Dermis microvascular lymphatic vessel endothelial cell (primary cell): Measurements from ENCODE around the gene DERL3. TPM values are rescaled to one million over a fixed set of nuclear protein-coding genes. Genes with fewer than 3 reads are reported as not detected.

Experiments
- DNase-seq, 2 donors: peaks; one replicate each; pipeline versions ENCODE4 v3.0.0 to v3.0.0-alpha.2; 2010; ENCODE audit warnings: low read depth in 2 of 2
- total RNA-seq: library from RNA; depleted of rRNA; stranded (reverse); fragments of >200 nt; gene quantifications from 2 replicates; pipeline ENCODE4 v1.2.1, GENCODE V29; 2014

The DERL3 gene
- total RNA-seq, 1 donor from 2014 or later: 1.2 TPM

DNA sequence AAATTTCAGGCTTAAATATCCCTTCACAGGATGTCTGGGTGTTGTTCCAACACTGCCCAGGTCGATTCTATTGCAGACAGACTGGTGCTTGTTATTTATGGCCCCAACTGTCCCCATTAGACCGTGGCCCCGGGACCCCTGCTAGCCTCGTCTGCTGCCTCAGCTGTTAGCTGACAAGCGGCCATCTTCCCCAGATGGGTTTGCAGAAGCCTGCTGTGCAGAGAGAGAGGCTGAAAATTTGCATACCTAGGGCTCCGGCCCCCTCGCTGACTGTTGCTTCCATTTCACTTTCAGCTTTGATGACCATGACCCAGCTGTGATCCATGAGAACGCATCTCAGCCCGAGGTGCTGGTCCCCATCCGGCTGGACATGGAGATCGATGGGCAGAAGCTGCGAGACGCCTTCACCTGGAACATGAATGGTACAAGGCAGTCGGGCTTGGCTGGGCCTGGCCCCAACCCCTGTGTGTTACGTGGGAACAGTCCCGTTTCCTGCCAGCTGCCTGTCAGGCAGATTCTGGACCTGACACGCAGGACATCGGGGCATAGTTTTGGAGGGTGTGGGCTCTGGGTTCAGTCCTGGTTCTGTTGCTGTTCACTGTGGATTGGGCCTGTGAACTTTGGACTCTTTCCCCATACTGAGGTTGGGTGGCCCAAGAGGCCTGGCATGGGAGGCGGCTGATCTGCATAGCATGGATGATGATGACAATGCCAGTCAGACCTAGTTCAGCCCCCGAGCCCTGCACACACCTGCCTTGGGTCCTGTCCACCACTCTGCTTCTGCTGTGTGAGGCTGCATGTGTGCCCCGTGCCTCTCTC, 35.6 kb downstream of the DERL3 start:
- DNase-seq: no peak

DNA sequence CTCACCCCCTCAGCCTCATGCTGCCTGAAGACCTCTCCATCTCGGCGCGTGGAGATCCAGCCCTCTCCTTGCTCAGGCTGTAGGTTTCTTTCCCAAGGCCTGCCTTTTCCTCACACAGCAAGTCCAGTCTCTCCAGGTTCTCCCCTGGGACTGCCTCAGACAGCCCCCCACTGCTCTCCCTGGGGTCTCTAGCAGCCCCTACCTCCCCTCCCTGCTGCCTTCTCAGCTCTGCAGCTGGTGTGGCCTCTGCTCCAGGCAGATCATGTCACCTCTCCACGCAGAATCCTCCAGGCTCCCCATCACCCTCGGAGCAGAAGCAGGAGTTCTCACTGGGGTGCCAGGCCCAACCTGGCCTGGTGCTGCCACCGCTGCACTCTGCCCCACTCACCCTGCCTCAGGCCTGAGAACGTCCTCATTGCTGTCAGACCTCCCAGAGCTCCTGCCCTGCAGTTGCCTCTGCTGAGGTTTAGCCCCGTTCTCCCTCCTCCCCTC, 36.9 kb downstream of the DERL3 start:
- no peak for DNase-seq

GRCh38 chr22:23801238-23801821, 37.5 kb downstream of the DERL3 start:
- DNase-seq: no peak

- DNase-seq: no peak
Measured at GRCh38 chr22:23800297-23801237, 38.2 kb downstream of the DERL3 start.

DNA sequence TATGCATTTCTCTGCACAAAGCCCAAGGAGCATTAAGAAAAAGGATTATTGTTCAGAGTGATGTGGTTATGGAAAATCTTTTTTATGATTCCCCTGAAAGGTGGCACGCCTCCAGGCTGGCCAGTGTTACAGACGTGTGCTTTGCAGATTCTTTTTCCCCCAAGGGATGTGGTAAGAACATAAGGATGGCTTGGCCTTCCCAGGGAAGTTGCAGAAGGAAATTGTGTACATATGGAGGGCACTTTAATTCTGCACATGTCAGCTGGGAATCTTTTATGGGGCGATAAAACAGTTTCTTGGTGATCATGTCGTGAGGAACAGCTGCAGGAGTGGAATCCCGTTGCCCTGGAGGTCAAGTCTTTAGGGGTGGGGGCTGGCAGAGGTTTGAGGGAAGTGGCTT, 42.3 kb downstream of the DERL3 start:
- no peak for DNase-seq

- no peak for DNase-seq
Measured at GRCh38 chr22:23793326-23793725, 45.5 kb downstream of the DERL3 start.

GRCh38 chr22:23791738-23792645, 46.8 kb downstream of the DERL3 start:
- DNase-seq: no peak

DNA sequence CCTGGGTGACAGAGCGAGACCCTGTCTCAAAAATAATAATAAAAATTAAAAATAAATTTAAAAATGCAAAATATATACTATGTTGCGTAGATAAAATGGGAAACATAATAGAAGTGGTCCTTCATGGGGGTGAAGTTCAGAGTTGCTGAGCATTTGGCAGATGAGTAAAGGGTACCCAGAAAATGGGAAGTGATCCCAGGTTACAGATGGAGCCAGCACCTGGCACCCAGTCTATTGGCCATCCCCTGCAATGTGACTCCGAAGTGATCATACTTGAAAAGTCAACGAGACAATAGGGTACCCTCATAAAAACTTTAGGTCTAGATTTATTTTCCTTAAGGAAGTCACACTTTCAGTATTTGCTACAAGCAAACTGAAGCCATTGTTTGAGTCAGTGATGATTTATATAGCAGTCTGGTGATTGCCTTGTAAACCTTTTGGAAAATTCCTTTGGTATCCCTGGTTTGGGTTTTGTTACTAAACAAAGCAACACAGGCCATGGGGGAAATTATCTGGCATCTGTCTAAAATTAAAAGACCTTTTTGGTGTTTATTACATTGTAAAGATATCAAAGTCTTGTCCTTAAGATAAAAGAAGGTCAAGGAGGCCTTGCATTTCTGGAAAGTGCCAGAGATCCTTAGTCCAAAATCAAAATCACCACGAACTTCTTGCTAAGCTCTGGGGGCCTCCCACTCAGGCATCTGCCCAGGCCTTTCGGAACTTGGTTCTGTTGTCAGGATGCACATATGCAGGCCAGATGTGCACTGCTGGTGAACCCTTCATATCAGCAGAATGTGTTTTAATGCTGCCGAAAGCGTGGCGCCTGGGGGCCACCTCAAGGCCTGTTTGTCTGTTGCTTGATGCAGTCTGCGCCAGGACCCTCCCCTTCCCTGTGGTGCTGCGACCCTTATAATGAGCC, 47.7 kb downstream of the DERL3 start:
- DNase-seq: no peak

DNA sequence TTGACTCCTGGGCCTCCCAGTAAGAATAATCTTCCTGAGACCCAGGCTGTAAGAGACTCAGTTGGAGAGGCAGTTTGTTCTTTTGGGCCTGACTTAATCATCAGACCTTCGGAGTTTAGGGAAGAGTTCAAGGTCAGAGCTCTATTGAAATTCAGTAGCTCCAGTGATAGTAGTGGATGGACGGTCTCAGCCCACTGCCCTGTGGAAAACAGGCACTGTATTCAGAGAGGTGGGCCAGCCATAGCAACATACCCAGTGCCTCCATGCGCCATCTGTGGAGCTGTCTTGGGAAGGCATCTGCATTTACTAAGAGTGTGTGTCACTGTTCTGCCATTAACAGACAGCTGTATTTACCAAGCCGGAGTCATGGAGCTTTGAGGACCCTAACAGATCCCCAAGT, 49.2 kb downstream of the DERL3 start:
- no peak for DNase-seq

GRCh38 chr22:23789121-23789520, 49.7 kb downstream of the DERL3 start:
- no peak for DNase-seq

DNA sequence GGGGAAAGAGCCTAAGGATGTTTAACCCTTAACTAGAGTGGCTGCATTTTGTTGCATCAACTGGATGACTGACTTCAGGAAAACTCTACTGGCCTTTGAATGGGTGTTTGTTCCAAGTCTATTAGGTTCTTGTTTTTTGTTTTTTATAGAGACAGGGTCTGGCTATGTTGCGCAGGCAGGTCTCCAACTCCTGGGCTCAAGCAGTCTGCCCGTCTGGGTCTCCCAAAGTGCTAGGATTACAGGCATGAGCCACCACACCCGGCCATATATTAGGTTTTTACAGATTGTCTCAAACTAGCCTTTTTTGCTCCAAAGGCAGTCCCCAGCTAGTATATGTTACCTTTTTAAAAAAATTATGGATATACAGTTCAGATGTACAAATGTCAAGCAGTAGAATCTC, 50.9 kb downstream of the DERL3 start:
- DNase-seq: no peak

GRCh38 chr22:23787600-23787896, 51.3 kb downstream of the DERL3 start:
- no peak for DNase-seq

- peak; percentile 60 to 89 for DNase-seq
Measured at GRCh38 chr22:23786752-23787599, 51.8 kb downstream of the DERL3 start, which contains the start of gene SMARCB1. TSS of gene SMARCB1 (plus strand) at chr22:23786966. CDS start at chr22:23787170, 204 bp downstream.

DNA sequence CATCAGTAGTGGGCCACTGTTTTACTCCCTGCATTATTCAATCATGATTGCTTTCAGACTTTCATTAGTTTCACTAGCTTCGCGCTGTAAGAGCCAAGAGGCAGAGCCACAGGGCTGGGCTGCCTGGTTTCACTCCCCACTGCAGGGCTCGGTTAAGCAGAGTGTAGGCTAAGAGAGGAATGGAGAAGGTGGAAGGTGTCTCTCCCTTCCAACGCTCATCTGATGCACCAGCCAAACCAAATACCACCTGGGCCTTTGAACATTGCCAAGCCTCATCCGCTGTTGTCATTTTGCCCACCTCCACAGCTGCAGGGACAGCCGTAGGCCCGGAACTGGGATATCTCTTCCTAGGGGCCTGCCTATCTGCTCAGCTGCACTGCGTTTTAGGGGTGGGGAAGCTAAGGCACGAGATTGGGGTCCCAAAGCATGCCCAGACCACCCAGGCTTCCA, 52.5 kb downstream of the DERL3 start:
- DNase-seq: no peak

Other genes with a start within 250 kb of the DERL3 start
- 0.13 TPM in 1 of 2 replicates, not detected in the other for gene DRICH1, start 206.7 kb downstream of the DERL3 start, total RNA-seq
- not detected in 2 replicates for gene RGL4, start 148.0 kb downstream of the DERL3 start, total RNA-seq
- gene ZNF70, start 87.9 kb downstream of the DERL3 start, total RNA-seq: 1.4 and 1.9 TPM in 2 replicates
- gene VPREB3, start 84.6 kb downstream of the DERL3 start, total RNA-seq: 0.13 TPM in 1 of 2 replicates, not detected in the other
- gene C22orf15, start 76.0 kb downstream of the DERL3 start, total RNA-seq: 0.38 and 0.64 TPM in 2 replicates
- gene CHCHD10, start 71.0 kb downstream of the DERL3 start, total RNA-seq: 7.4 and 15.2 TPM in 2 replicates
- gene MMP11, start 66.2 kb downstream of the DERL3 start, total RNA-seq: 5.3 and 6.8 TPM in 2 replicates
- gene SMARCB1, start 52.0 kb downstream of the DERL3 start, total RNA-seq: 19.1 and 24.4 TPM in 2 replicates
- 4.6 and 5.3 TPM in 2 replicates for gene SLC2A11, start 18.9 kb upstream of the DERL3 start, total RNA-seq
- 256 and 348 TPM in 2 replicates for gene MIF, start 55.4 kb upstream of the DERL3 start, total RNA-seq
- gene GSTT2B, start 122.2 kb upstream of the DERL3 start, total RNA-seq: 5.4 and 7.0 TPM in 2 replicates
- 5.2 and 6.2 TPM in 2 replicates for gene DDTL, start 127.9 kb upstream of the DERL3 start, total RNA-seq
- gene DDT, start 135.4 kb upstream of the DERL3 start, total RNA-seq: 108 and 138 TPM in 2 replicates
- 0.13 and 1.1 TPM in 2 replicates for gene GSTT2, start 141.1 kb upstream of the DERL3 start, total RNA-seq
- gene GSTT4, start 166.4 kb upstream of the DERL3 start, total RNA-seq: not detected in 2 replicates
- gene CABIN1, start 172.3 kb upstream of the DERL3 start, total RNA-seq: 18.4 and 23.9 TPM in 2 replicates